Activated T-cell treated with anti-CD3 and anti-CD28 coated beads, Interleukin-2, amount 50 U/mL, for 48 hours (primary cell): ENCODE data around the gene BEX5.
"Not testable (repeated sequence)": the region's sequence is repeated elsewhere in the genome, so short reads cannot be mapped to it uniquely, and the experiment has no call there.

Experiments
- DNase-seq, 2 experiments: peaks; one replicate each; pipeline ENCODE4 v3.0.0-alpha.2; 2020

The BEX5 gene

DNA sequence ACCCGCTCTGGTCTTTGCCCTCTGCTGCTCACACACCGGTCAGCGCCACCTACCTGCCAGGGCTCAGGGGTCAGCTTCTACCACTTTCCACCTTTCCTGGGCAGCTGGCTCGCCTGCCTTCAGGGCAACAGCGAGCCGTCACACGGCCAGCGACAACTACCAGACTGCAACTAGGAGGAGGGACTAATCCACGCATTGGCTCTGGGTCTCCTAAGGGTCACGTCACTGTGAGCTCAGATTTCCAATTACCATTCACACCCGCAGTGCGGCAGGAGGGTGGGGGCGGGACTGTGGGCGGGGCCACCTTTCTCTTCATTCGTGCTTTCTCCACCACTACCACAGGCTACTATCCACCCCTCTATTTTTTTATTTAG lies at the start of gene BEX5:
BEX5 (minus strand) TSS at position 172 of the 374 bp plus-strand sequence. CDS start 1,712 bp downstream, outside the sequence.
- peak; percentile 50 to 60 for DNase-seq

DNA sequence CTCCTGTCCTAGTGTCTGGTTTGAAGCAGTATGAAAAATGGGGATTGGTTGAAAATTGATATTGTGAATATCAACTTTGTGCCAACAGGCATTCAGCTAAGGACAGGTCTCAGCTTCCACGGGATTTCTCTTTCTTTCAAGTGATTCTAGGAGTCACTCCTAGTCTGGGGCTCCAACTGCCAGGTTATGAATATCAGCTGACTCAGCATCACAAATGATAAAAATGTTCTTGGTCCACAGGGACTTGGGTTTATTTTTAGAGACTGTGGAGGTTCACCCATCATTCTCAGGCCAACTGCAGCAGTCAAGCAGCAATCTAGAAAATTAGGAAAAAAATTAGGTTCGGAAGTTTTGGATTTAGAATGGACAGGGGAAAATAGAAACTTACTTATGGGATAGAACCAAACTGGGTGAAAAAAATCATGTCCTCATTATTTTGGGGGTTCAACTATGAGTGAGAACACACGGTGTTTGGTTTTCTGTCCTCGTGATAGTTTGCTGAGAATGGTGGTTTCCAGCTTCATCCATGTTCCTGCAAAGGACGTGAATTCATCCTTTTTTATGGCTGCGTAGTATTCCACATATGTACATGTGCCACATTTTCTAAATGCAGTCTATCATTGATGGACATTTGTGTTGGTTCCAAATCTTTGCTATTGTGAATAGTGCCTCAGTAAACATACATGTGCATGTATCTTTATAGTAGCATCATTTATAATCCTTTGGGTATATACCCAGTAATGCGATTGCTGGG lies 30.4 kb upstream of the BEX5 start:
- no peak for DNase-seq

DNA sequence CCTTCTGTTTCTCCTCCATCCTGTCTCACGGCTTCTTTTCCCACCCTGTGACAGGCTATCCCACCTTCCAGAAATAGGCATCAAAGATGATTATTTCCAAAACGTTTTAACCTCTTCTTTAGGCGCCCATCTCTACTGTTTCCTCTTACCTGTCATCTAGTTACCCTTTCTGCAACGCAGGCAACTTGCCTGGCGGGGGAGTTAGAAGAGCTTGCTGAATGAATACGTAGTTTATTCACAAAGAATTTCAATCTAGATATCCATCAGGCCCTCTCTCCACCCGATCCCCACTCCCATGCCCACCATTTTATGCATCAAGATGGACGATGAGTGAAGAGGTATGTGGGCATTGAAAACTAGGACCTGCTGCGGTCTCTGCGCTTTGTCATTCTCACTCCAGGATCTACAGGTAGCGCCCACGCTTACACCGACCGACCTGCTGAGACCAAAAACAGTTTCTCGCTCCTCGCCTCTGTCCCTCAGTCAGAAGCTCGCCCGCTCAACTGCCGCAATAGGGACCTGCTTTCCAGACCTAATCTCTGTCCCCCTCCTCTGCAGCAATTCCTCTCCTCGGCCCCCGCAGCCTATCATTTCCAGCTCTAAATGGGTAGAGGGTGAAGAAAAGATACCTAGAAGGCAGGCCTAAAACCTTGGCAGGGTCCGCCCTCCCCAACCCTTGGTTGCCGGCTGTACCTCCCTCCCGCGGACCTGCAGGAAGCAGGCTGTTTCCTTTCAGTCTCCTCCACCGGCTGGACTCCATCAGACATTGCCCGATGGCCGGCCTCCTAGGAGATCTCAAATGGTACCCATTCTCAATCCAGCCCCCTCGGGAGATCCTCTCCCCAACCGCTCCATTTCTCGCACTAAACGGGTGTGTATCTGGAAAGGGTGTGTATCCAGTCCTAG lies 624 bp downstream of the BEX5 start:
- peak; percentile 47 to 51 for DNase-seq

DNA sequence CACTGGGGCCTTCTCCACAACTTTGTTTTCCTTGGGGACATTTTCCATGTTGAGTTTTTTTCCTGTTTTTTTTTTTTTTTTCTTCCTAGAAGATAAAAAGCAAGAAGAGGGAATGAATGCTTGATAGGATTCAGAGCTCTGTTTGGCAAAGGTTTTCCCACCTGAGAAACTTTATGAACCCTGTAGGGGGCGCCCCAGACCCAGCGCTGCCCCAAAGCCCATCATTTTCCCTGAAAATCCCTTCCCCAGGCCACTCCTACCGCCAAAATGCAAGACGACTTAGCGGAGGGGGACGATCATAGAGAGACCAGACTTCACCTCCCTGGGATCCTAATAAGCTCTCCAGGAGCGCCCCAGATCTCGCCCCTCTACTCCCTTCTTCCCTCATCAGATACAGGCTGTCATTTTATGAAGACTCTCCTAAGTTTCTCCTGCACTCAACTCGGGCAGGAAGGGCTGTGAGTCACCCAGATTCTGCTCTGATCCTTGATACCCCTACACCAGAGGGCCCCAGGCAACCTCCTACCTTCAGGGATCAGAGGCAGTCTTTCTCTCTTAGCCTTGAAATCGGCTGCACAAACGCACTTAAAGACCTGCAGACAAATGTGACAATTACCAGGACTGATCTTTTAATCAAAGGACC lies 1.4 kb downstream of the BEX5 start:
- peak; percentile 25 to 26 for DNase-seq

DNA sequence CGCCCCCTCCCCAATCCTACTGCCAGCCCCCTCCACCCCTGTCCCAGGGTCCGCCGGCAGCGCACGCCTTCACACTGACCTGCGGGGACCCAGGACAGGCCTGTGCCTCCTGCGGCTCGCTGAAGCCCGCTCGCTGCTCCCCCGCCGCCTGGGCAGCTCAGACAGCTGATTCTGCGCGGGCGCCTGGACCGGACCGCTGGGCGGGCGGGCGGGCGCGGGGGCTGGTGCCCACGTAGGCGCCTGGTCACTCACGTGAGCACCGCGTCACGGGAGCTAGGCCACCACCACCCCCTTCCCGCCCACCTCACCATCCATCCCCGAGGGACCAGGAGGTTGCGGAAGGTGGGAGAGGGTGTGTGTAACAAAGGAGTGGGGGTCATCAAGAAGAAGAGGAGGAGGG lies 13.5 kb downstream of the BEX5 start, which contains the start of gene TCEAL6:
TCEAL6 (minus strand) TSS at position 208 of the 400 bp plus-strand sequence.
- not testable (repeated sequence) for DNase-seq

DNA sequence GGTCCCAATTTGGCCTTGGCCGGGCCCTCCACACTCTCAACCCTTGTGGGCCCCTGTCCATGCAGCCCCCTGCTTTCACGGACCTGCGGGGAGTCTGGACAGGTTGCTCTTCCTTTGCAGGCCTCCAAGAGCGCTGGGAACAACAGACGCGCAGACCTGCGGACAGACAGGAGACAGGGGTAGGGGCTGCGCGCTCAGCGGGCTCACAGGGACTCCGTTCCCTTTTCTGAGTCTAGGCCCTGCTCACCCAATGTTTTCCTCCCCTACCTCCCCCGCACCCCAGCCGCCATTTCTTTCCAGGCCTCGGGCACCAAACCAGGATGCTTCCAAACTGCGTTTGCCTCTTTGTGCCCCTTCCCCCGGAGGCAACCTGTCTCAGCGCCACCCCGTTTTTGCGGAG lies 14.1 kb downstream of the BEX5 start:
- not testable (repeated sequence) for DNase-seq

DNA sequence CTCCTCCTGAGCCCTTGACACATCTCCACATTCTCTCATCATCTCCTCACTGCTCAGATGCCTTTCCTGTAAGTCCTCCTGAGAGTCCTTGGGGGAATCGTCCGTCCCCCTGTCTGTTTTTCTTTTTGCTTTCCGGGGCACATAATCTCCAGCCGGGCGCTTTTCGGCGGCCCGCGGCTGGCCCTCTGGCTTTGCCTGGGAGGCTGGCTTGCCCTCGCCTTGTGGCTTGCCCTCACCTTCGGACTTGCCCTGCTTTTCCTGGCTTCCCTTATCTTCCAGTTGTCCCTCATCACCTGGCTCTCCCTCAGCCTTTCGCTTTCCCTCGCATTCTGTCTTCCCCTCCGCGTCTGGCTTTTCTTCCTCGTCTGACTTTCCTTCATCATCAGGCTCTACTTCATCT lies 14.9 kb downstream of the BEX5 start:
- not testable (repeated sequence) for DNase-seq

DNA sequence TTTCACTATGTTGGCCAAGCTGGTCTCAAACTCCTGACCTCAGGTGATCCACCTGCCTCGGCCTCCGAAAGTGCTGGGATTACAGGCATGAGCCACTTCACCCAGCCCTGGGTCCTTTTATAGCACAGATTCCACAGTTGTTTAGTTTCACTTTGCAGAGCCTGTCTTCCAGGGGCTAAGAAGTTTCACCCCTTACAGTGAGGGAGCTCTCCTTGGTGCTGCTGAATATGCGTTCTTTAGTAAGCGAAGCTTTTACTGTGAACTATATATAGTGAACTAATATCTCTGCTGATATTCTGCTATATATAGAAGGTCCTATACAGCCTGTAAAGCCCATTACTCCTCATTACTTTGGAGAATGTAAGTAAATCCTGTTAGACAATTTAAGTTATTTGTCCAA lies 17.7 kb downstream of the BEX5 start:
- no peak for DNase-seq

DNA sequence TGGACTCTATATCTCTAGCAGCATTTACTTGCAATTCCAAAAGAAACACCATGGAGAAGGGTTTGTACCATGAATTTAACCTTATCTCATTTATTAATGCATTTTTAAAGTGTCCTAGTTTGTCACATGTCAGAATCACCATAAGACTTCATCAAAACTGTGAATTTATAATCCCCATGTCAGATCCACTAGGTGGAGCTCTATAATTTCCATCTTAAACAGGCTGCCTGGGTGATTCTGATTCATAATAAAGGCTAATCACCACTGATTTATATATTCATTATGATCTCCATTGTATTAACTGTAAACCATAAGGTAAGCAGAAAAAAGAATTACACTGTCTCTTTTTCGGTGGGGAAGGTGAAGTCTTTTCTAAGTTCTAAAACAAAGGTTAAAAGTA lies 26.3 kb downstream of the BEX5 start:
- DNase-seq, result no peak

DNA sequence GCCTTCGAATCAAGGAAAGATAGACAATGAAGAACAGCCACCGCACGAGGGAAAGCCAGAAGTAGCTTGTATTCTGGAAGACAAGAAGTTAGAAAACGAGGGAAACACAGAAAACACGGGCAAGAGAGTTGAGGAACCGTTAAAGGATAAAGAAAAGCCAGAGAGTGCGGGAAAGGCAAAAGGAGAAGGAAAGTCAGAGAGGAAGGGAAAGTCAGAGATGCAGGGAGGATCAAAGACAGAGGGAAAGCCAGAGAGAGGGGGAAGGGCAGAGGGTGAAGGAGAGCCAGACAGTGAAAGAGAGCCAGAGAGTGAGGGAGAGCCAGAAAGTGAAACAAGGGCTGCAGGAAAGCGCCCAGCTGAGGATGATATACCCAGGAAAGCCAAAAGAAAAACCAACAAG lies 28.9 kb downstream of the BEX5 start:
- DNase-seq, result no peak

DNA sequence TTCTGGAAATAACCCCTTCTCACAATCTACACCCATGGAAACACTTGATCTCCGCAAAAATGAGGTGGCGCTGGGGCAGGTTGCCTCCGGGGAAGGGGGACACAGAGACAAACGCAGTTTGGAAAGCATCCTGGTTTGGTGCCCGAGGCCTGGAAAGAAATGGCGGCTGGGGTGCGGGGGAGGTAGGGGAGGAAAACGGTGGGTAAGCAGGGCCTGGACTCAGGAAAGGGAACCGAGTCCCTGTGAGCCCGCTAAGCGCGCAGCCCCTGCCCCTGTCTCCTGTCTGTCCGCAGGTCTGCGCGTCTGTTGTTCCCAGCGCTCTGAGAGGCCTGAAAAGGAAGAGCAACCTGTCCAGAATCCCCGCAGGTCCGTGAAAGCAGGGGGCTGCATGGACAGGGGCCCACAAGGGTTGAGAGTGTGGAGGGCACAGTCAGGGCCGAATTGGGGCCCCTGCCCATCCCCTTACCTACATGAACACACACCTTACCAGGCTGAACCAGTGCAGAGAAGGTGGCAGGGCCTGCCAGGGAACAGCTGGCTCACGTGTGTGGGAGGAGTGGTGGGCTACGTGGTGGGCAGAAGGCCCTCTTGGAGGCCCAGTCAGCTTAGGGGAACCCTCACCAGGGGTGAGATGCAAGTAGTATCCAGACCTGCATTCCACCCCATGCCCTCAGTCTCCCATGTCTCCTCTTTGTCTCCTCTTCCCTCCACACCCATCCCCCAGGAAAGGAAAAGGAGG lies 29.5 kb downstream of the BEX5 start:
- DNase-seq, result not testable (repeated sequence)

DNA sequence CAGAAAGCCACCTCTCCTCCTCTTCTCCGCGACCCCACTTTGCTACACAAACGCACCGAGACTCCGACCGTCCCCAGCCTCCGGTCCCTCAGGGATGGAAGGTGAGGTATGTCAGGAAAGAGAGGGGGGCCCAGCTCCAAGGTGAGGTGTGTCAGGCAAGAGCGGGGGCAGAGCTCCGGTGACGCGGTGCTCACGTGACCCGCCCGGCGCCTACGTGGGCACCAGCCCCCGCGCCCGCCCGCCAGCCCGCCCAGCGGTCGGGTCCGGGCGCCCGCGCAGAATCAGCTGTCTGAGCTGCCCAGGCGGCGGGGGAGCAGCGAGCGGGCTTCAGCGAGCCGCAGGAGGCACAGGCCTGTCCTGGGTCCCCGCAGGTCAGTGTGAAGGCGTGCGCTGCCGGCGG lies 30.3 kb downstream of the BEX5 start, which contains the start of gene TCEAL2:
TCEAL2 (plus strand) TSS at position 244 of the 400 bp plus-strand sequence. CDS start 1,152 bp downstream, outside the sequence.
- not testable (repeated sequence) for DNase-seq

DNA sequence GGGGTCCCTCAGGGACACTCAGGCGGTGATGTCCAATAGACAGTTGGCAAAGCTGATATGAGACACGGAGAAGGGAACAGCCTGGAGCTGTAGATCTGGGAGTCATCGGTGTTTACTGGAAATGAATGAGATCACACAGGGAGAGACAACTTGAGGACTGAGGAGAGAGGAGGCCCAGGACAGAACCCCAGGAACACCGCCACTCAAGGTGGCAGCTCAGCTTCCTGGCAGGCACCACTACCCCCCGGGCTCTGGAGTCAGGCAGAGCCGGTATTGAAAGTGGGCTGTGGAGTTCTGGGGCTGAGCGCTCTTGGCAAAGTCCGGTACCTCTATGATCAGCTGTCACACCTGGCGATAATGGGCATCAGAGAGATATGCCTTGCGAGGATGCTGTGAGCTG lies 30.8 kb downstream of the BEX5 start:
- not testable (repeated sequence) for DNase-seq

DNA sequence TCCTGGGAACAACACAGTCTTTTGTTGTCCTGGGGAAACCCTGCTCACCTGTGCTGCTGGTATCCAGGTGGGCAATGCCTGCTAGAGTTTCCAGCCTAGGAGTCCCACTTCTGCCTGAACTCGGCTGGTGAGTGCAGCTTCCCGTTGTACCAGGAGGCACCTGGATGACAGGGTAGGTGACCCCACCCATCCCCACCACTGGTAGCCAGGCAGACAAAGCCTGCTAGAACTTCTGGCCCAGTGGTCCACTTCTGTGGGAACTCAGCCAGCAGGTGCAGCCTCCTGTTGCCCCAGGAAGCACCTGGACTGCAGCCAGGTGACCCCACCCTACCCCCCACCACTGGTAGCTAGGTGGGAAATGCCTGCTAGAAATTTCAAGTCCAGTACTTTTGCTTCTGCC lies 40.0 kb downstream of the BEX5 start:
- DNase-seq, result no peak

DNA sequence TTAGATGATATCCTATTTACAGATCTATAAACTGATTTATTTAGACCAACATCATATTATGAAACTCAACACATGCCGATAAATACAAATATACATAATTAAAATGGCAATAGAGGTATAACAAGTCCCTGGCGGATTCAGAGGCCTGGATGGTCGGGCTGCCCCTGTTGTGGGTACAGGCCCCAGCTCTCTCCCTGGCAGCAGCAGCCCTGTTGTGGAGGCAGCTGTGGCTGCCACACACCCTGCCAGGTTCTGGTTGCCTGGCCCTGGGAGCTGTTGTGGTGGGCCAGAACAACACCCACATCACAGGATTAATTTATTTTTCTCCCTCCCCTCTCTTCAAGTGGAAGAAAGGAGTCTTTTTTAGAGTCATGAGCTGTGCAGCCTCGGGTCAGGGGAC lies 42.4 kb downstream of the BEX5 start:
- DNase-seq, result no peak
